ENCODE results near the gene CATSPER1. TPM values are rescaled to one million over a fixed set of nuclear protein-coding genes. Genes with fewer than 3 reads are reported as not detected.

CATSPER1 gene
- total RNA-seq, 2 donors from 2014 or later = 0.35 TPM; not detected in 1

DNA sequence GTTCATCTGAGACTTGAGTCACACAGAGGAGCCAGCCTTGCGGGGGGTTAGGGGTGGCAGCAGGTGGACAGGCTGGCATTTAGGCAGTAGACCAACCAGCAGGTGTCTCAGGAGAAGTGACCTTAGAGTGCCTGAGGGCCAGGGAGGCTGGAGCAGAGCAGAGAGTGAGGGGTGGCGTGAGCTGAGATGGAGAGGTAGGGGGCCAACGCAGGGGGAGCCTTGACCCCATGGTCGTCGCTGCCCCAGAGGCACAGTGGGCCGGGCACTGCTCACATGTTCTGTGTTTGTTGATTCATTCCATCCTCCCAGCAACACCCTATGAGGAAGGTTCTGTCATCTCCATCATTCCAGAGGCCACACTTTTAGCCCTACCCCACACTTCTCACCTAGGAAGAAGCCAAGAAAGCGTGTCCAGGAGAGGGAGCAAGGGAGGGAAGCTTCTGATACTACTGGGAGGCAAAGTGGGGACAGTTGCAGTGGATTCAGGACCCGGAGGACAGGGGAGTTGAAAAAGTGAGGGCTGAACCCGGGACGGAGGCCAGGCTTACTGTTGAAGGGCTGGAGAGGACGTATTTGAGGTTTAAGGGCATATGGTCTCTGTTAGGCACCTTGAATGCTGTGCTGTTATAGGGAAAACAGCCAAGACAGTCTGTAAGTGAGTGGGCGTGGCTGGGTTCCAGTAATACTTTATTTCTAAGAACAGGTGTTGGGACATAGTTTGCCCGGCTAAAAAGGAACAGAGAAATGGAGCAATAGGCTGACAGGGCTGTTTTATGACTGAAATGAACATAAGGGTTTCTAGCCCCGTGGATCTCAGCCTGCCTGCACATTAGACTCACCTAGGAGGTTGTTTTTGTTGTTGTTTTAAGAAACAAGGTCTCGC lies 57.4 kb downstream of the CATSPER1 start:
- intact Hi-C loops (cut with DNase I) = no loop called here
- Histone ChIP-seq H3K4me3 (no peak overlapping the region), H3K9me3 (no peaks in the 10 kb centered on the region), H3K36me3 (peaks cover 29% of the 10 kb centered on the region), H3K27ac (no peak overlapping the region), H3K4me1 (no peaks in the 10 kb centered on the region), H3K27me3 (no peaks in the 10 kb centered on the region), H3K9ac (ENCODE audit: low read depth in 2 of 2, low read length in 2 of 2) (no peak overlapping the region)
- DNase-seq = no peak
- TF ChIP-seq, protein P1, sequence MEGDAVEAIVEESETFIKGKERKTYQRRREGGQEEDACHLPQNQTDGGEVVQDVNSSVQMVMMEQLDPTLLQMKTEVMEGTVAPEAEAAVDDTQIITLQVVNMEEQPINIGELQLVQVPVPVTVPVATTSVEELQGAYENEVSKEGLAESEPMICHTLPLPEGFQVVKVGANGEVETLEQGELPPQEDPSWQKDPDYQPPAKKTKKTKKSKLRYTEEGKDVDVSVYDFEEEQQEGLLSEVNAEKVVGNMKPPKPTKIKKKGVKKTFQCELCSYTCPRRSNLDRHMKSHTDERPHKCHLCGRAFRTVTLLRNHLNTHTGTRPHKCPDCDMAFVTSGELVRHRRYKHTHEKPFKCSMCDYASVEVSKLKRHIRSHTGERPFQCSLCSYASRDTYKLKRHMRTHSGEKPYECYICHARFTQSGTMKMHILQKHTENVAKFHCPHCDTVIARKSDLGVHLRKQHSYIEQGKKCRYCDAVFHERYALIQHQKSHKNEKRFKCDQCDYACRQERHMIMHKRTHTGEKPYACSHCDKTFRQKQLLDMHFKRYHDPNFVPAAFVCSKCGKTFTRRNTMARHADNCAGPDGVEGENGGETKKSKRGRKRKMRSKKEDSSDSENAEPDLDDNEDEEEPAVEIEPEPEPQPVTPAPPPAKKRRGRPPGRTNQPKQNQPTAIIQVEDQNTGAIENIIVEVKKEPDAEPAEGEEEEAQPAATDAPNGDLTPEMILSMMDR (IDR thresholded peaks at IDR 0.05) = no peak

DNA sequence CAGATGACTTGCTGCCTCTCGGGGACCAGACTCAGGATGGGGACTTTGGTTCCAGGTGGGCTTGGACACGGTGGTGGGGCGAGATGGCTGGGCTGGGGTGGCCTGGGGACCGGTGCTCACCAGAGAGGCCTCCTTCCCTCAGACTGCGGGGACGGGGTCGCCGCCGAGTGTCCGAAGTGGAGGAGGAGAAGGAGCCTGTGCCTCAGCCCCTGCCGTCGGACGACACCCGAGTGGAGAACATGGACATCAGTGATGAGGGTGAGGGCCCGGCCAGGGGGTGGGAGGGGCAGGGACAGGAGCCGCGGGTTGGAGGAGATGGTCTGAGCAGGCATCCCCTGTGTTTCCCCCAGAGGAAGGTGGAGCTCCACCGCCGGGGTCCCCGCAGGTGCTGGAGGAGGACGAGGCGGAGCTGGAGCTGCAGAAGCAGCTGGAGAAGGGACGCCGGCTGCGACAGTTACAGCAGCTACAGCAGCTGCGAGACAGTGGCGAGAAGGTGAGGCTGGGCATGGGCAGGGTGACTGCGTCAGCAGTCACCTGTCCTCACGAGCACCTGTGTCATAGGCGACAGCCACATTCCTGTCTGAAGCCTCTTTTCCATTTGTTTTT lies 58.8 kb downstream of the CATSPER1 start:
- TF ChIP-seq, protein P1 (IDR thresholded peaks at IDR 0.05) = no peak
- Histone ChIP-seq H3K9ac (ENCODE audit: low read depth in 2 of 2, low read length in 2 of 2) (no peak overlapping the region), H3K36me3 (peaks cover 29% of the 10 kb centered on the region), H3K27me3 (no peaks in the 10 kb centered on the region), H3K4me3 (no peak overlapping the region), H3K9me3 (no peaks in the 10 kb centered on the region), H3K27ac (no peak overlapping the region), H3K4me1 (peaks cover 10% of the 10 kb centered on the region)
- intact Hi-C loops (cut with DNase I) = no loop called here
- no peak for DNase-seq

Other genes starting within 250 kb of the CATSPER1 start
- gene AP5B1, start 245.5 kb downstream of the CATSPER1 start, total RNA-seq = 10 to 100 TPM; 17.6 to 20.1 TPM
- 10 to 100 TPM; 29.0 to 32.9 TPM for gene OVOL1, start 239.4 kb downstream of the CATSPER1 start, total RNA-seq
- gene SNX32, start 192.5 kb downstream of the CATSPER1 start, total RNA-seq = 1 to 10 TPM; 1.6 to 1.9 TPM
- 1,000 to 10,000 TPM; 1,832 to 1,932 TPM for gene CFL1, start 168.3 kb downstream of the CATSPER1 start, total RNA-seq
- 10 to 100 TPM; 47.2 to 62.5 TPM for gene MUS81, start 166.0 kb downstream of the CATSPER1 start, total RNA-seq
- gene EFEMP2, start 153.7 kb downstream of the CATSPER1 start, total RNA-seq = 10 to 100 TPM in 1 of 2 donors, 1 to 10 TPM in 1; 9.6 to 22.5 TPM
- 1 to 10 TPM; 1.2 TPM for gene CTSW, start 146.6 kb downstream of the CATSPER1 start, total RNA-seq
- 10 to 100 TPM; 41.9 to 53.5 TPM for gene FIBP, start 138.0 kb downstream of the CATSPER1 start, total RNA-seq
- 10 to 100 TPM; 11.2 to 16.3 TPM for gene CCDC85B, start 135.8 kb downstream of the CATSPER1 start, total RNA-seq
- 1 to 10 TPM in 1 of 2 donors, under 1 TPM in 1; 0.84 to 4.2 TPM for gene FOSL1, start 126.1 kb downstream of the CATSPER1 start, total RNA-seq
- 10 to 100 TPM; 26.6 to 29.0 TPM for gene C11orf68, start 107.4 kb downstream of the CATSPER1 start, total RNA-seq
- 10 to 100 TPM; 53.4 to 91.5 TPM for gene DRAP1, start 107.1 kb downstream of the CATSPER1 start, total RNA-seq
- gene TSGA10IP, start 81.0 kb downstream of the CATSPER1 start, total RNA-seq = not detected
- gene SART1, start 64.7 kb downstream of the CATSPER1 start, total RNA-seq = 10 to 100 TPM; 40.0 to 50.9 TPM
- 10 to 100 TPM; 27.8 to 32.8 TPM for gene EIF1AD, start 24.3 kb downstream of the CATSPER1 start, total RNA-seq
- gene BANF1, start 24.0 kb downstream of the CATSPER1 start, total RNA-seq = 100 to 1,000 TPM; 128 to 231 TPM
- not detected for gene CST6, start 14.5 kb downstream of the CATSPER1 start, total RNA-seq
- not detected for gene GAL3ST3, start 22.7 kb upstream of the CATSPER1 start, total RNA-seq
- gene SF3B2, start 25.9 kb upstream of the CATSPER1 start, total RNA-seq = 100 to 1,000 TPM; 139 to 196 TPM
- 10 to 100 TPM; 10.1 to 20.9 TPM for gene PACS1, start 43.8 kb upstream of the CATSPER1 start, total RNA-seq
- 10 to 100 TPM; 19.9 to 35.7 TPM for gene KLC2, start 231.2 kb upstream of the CATSPER1 start, total RNA-seq
- 100 to 1,000 TPM; 212 to 243 TPM for gene RAB1B, start 242.2 kb upstream of the CATSPER1 start, total RNA-seq

Measured in colonic mucosa (tissue), 4 donors.